Activated naive CD8-positive, alpha-beta T cell treated with anti-CD3 and anti-CD28 coated beads, Interleukin-2, amount 10 ng/mL, durations not matched to agents 7 days and 5 days (primary cell): ENCODE results near the gene XCL2. TPM values are rescaled to one million over a fixed set of nuclear protein-coding genes. Genes with fewer than 3 reads are reported as not detected.
"Not testable (repeated sequence)": the region's sequence is repeated elsewhere in the genome, so short reads cannot be mapped to it uniquely, and the experiment has no call there.

Experiments used
- ATAC-seq: fragments of 150-1000 bp; cut with Tn5 transposase; one replicate; pipeline ENCODE4 v1.10.0; 2021; ENCODE audit warnings: low read depth, moderate library complexity
- POLR2A ChIA-PET: fragments of 350-600 bp; sonication (Branson Sonifier 250); formaldehyde crosslinking; loops from one replicate; lab custom pipeline; 2021; ENCODE audit warnings: antibody characterized with exemption; lab: Charles Lee
- DNase-seq: peaks from one replicate; pipeline ENCODE4 v3.0.0; 2021
- H3K27ac Mint-ChIP-seq: one replicate; pipeline ENCODE4 v1.8.0; 2022; ENCODE audit warnings: mild to moderate bottlenecking, mixed read lengths
- H3K27me3 Mint-ChIP-seq: one replicate; pipeline ENCODE4 v1.8.0; 2022; ENCODE audit warnings: mild to moderate bottlenecking, moderate library complexity, mixed read lengths
- H3K36me3 Mint-ChIP-seq: one replicate; pipeline ENCODE4 v1.8.0; 2021; ENCODE audit warnings: mild to moderate bottlenecking, mixed read lengths
- H3K4me1 Mint-ChIP-seq: one replicate; pipeline ENCODE4 v1.8.0; 2021; ENCODE audit warnings: mixed read lengths
- H3K4me3 Mint-ChIP-seq: one replicate; pipeline ENCODE4 v1.8.0; 2022; ENCODE audit warnings: mild to moderate bottlenecking, moderate library complexity, mixed read lengths
- H3K9me3 Mint-ChIP-seq: one replicate; pipeline ENCODE4 v1.8.0; 2021; ENCODE audit warnings: mixed read lengths
- total RNA-seq, 2 experiments: library from RNA; stranded (reverse); gene quantifications; one replicate each; pipeline ENCODE4 v1.2.3, GENCODE V29; 2021

XCL2 gene
- total RNA-seq, 2 experiments from 2014 or later: 15.4 to 19.3 TPM

DNA sequence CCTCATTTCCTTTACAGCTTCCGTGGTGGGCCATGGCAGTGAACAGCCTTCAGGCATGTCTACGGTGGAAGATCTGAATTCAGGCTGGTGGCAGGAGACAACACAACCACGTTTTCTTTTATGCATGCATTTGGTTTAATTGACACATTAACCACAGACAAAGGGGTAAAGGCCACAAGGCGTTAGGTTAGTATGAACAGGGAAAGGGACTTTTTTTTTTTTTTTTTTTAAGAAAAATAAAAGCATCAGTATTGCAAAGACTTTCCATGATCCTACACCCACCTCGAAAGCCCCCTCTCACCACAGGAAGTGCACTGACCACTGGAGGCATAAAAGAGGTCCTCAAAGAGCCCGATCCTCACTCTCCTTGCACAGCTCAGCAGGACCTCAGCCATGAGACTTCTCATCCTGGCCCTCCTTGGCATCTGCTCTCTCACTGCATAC, 32.5 kb upstream of the XCL2 start, which contains the start of gene XCL1:
Gene XCL1, plus strand, starts transcription at position 361 of the 444 bp plus-strand sequence. Its CDS starts 33 bp downstream, at position 394.
- Mint-ChIP-seq H3K27ac (peak within 1 kb of the TSS; percentile 89), H3K4me1 (peaks cover 42% of the 10 kb centered on the region), H3K4me3 (peak within 1 kb of the TSS; percentile 86), H3K36me3 (peaks cover 35% of the 10 kb centered on the region)
- ATAC-seq: peak; percentile 77
- H3K27me3 Mint-ChIP-seq, H3K9me3 Mint-ChIP-seq, POLR2A ChIA-PET: not testable (repeated sequence)
- peak; percentile 53 for DNase-seq

- DNase-seq, H3K4me3 Mint-ChIP-seq, H3K9me3 Mint-ChIP-seq, H3K27ac Mint-ChIP-seq, ATAC-seq, POLR2A ChIA-PET, H3K27me3 Mint-ChIP-seq: not testable (repeated sequence)
- Mint-ChIP-seq H3K4me1 (peaks cover 35% of the 10 kb centered on the region), H3K36me3 (peaks cover 22% of the 10 kb centered on the region)
Observed at GRCh38 chr1:168574234-168574633, 30.4 kb upstream of the XCL2 start.

GRCh38 chr1:168572633-168573032, 28.8 kb upstream of the XCL2 start:
- no peak for ATAC-seq
- no peaks in the 10 kb centered on the region for H3K27me3 Mint-ChIP-seq

DNA sequence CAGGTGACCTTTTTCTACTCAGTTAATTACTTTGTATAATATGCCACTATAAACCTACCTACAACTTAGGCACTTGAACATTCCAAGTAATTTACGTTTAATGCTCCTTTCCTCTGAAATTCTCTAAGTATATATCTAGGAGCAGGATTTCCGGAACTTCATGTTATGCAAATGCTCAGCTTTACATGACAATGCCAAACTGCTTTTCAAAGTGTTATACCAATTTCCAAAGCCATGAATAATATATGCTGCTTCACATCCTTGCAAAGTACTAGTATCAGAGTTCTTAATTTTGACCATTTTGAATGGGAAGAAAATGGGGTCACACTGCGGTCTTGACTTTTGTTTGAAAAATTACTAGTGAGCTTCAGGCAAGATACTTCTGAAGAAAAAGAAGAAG, 26.9 kb upstream of the XCL2 start:
- no peaks in the 10 kb centered on the region for H3K27me3 Mint-ChIP-seq
- ATAC-seq: no peak
- no peak overlapping the region for H3K4me3 Mint-ChIP-seq
- H3K9me3 Mint-ChIP-seq: peaks cover 3% of the 10 kb centered on the region
- H3K36me3 Mint-ChIP-seq: peaks cover 14% of the 10 kb centered on the region
- no peak overlapping the region for H3K27ac Mint-ChIP-seq
- POLR2A ChIA-PET: no interaction called here
- H3K4me1 Mint-ChIP-seq: peaks cover 34% of the 10 kb centered on the region
- DNase-seq: no peak

More at GRCh38 chr1:168572633-168573032, 28.8 kb upstream of the XCL2 start:
- no peak for DNase-seq
- POLR2A ChIA-PET: no interaction called here
- Mint-ChIP-seq H3K9me3 (peaks cover 3% of the 10 kb centered on the region), H3K27ac (no peak overlapping the region), H3K36me3 (peaks cover 16% of the 10 kb centered on the region), H3K4me1 (peaks cover 32% of the 10 kb centered on the region), H3K4me3 (no peak overlapping the region)

GRCh38 chr1:168568346-168568745, 24.5 kb upstream of the XCL2 start:
- Mint-ChIP-seq H3K27ac (no peak overlapping the region), H3K36me3 (peaks cover 17% of the 10 kb centered on the region), H3K4me3 (no peak overlapping the region), H3K9me3 (peaks cover 12% of the 10 kb centered on the region), H3K4me1 (peaks cover 18% of the 10 kb centered on the region), H3K27me3 (no peaks in the 10 kb centered on the region)
- no peak for DNase-seq
- ATAC-seq: no peak
- POLR2A ChIA-PET: no interaction called here

DNA sequence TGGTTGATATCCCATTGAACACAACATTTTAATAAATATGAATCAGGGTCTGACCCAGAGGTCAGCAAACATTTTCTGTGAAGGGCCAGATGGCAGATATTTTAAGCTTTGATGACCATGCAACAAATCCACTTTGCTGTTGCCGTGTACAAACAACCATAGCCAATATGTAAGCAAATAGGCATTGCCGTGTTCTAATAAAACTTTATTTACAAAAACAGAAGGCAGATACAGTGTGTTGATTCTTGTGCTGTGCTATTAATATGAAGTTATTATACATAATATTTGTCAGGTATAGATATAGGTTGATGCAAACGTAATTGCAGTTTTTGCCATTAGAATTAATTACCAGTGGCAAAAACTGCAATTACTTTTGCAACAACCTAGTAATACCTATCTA, 23.8 kb upstream of the XCL2 start:
- peaks cover 21% of the 10 kb centered on the region for H3K4me1 Mint-ChIP-seq
- DNase-seq: no peak

DNA sequence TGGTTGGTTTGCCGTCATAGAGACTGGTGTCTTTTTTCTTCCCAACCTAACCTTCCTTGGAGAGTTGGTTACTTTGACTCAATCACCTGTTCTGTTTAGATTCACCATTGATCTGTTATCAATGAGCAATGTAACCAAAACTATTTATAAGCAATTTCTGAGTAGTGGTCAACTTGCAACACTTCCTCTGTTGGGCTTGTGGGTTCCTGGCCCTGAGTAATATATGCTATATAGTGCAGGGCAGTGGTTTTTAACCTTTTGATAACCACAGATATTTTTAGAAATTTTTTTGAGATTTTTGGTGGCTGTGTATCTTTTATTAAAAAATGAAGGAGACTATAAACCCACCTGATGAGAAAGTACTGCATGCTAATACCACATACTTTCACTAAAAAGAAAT, 23.2 kb upstream of the XCL2 start:
- H3K27ac Mint-ChIP-seq: no peak overlapping the region
- peaks cover 16% of the 10 kb centered on the region for H3K9me3 Mint-ChIP-seq
- H3K4me1 Mint-ChIP-seq: peaks cover 16% of the 10 kb centered on the region
- H3K4me3 Mint-ChIP-seq: no peak overlapping the region
- DNase-seq (no peak), ATAC-seq (no peak)
- H3K27me3 Mint-ChIP-seq: no peaks in the 10 kb centered on the region
- peaks cover 19% of the 10 kb centered on the region for H3K36me3 Mint-ChIP-seq
- POLR2A ChIA-PET: interaction anchor here (0.9 kb wide), 1 partner anchor 9 kb away, joined by 5 read pairs; no protein-coding TSS in a partner anchor

More for the DNA sequence above, 23.8 kb upstream of the XCL2 start:
- Mint-ChIP-seq H3K27me3 (no peaks in the 10 kb centered on the region), H3K36me3 (peaks cover 23% of the 10 kb centered on the region), H3K27ac (no peak overlapping the region), H3K4me3 (no peak overlapping the region), H3K9me3 (peaks cover 15% of the 10 kb centered on the region)
- POLR2A ChIA-PET: interaction anchor here (0.9 kb wide), 1 partner anchor 10 kb away, joined by 5 read pairs; no protein-coding TSS in a partner anchor
- no peak for ATAC-seq

DNA sequence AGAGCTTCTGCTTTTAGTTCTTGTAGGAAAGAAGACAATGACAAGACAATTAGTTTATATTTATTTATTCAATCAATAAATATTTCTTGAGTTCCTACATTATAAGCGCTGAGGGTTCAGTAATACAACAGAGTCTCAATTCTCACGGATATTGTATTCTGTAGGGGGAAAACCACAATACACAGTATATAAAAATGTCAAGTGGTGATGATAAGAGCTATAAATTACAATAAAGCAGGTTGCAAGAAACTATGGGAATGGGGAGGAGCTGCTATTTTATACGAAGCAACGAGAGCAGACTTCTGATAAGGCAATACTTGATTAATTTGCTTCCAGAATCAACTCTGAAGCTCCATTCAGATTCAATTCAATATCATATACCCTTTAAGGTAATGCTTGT, 22.0 kb upstream of the XCL2 start:
- H3K27ac Mint-ChIP-seq: no peak overlapping the region
- DNase-seq (no peak), ATAC-seq (no peak)
- H3K9me3 Mint-ChIP-seq: peaks cover 20% of the 10 kb centered on the region
- POLR2A ChIA-PET: interaction anchor here (0.8 kb wide), 1 partner anchor 44 kb away, joined by 3 read pairs; no protein-coding TSS in a partner anchor
- no peaks in the 10 kb centered on the region for H3K27me3 Mint-ChIP-seq
- peaks cover 27% of the 10 kb centered on the region for H3K36me3 Mint-ChIP-seq
- no peak overlapping the region for H3K4me3 Mint-ChIP-seq
- peaks cover 19% of the 10 kb centered on the region for H3K4me1 Mint-ChIP-seq

DNA sequence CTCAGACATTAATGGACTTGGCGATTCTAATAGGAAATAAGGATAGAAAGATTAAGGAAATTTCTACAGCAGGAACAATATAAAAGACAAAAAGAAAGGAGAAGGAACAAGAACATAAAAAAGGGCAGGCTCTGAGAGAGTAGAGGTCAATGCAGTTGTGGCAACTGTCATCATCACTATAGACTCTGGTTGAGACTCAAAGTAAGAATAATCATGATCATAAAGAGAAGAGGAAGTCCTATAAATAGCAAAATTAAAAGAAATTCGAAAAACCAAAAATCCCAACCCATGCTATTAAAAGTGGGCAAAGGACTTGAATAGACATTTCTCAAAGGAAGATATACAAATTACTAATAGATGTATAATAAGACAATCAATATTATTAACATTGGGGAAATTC, 18.2 kb upstream of the XCL2 start:
- no peak for ATAC-seq

DNA sequence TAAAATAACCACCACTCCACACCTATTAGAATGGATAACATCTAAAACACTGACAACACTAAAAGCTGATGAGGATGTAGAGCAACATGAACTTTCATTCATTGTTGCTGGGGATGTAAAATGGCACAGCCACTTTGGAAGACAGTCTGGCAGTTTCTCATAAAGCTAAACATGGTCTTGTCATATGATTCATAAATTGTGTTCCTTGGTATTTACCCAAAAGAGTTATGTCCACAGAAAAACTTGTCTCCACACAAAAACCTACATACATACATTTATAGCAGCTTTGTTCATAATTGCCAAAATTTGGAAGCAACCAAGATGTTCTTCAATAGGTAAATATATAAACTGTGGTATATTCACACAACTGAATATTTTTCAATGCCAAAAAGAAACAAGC, 16.6 kb upstream of the XCL2 start:
- POLR2A ChIA-PET: no interaction called here
- Mint-ChIP-seq H3K27me3 (no peaks in the 10 kb centered on the region), H3K9me3 (peaks cover 17% of the 10 kb centered on the region), H3K4me3 (no peak overlapping the region), H3K36me3 (peaks cover 49% of the 10 kb centered on the region), H3K4me1 (peaks cover 38% of the 10 kb centered on the region), H3K27ac (no peak overlapping the region)
- DNase-seq (no peak), ATAC-seq (no peak)

More for the DNA sequence above, 18.2 kb upstream of the XCL2 start:
- peaks cover 43% of the 10 kb centered on the region for H3K36me3 Mint-ChIP-seq
- peaks cover 17% of the 10 kb centered on the region for H3K9me3 Mint-ChIP-seq
- H3K4me1 Mint-ChIP-seq: peaks cover 28% of the 10 kb centered on the region
- no peak overlapping the region for H3K27ac Mint-ChIP-seq
- DNase-seq: no peak
- no peak overlapping the region for H3K4me3 Mint-ChIP-seq
- no peaks in the 10 kb centered on the region for H3K27me3 Mint-ChIP-seq
- POLR2A ChIA-PET: no interaction called here

GRCh38 chr1:168556647-168557046, 12.8 kb upstream of the XCL2 start:
- H3K4me1 Mint-ChIP-seq: peaks cover 50% of the 10 kb centered on the region
- peaks cover 38% of the 10 kb centered on the region for H3K36me3 Mint-ChIP-seq
- DNase-seq: no peak
- no peak for ATAC-seq
- H3K9me3 Mint-ChIP-seq: peaks cover 2% of the 10 kb centered on the region
- POLR2A ChIA-PET: interaction anchor here (1.5 kb wide), 1 partner anchor 42 kb away, joined by 4 read pairs; no protein-coding TSS in a partner anchor
- peak overlapping the region; percentile 64 for H3K27ac Mint-ChIP-seq
- H3K27me3 Mint-ChIP-seq: no peaks in the 10 kb centered on the region
- H3K4me3 Mint-ChIP-seq: peak overlapping the region; percentile 2

- Mint-ChIP-seq H3K9me3 (peaks cover 1% of the 10 kb centered on the region), H3K27me3 (no peaks in the 10 kb centered on the region), H3K36me3 (peaks cover 32% of the 10 kb centered on the region), H3K27ac (peak overlapping the region; percentile 66), H3K4me3 (peak overlapping the region; percentile 13), H3K4me1 (peaks cover 53% of the 10 kb centered on the region)
- DNase-seq: no peak
- POLR2A ChIA-PET: interaction anchor here (1.5 to 2.4 kb wide), 2 partner anchors 19 to 41 kb away, joined by 4 to 10 read pairs; no protein-coding TSS in a partner anchor
- ATAC-seq: no peak
Observed at GRCh38 chr1:168555508-168556046, 11.8 kb upstream of the XCL2 start.

DNA sequence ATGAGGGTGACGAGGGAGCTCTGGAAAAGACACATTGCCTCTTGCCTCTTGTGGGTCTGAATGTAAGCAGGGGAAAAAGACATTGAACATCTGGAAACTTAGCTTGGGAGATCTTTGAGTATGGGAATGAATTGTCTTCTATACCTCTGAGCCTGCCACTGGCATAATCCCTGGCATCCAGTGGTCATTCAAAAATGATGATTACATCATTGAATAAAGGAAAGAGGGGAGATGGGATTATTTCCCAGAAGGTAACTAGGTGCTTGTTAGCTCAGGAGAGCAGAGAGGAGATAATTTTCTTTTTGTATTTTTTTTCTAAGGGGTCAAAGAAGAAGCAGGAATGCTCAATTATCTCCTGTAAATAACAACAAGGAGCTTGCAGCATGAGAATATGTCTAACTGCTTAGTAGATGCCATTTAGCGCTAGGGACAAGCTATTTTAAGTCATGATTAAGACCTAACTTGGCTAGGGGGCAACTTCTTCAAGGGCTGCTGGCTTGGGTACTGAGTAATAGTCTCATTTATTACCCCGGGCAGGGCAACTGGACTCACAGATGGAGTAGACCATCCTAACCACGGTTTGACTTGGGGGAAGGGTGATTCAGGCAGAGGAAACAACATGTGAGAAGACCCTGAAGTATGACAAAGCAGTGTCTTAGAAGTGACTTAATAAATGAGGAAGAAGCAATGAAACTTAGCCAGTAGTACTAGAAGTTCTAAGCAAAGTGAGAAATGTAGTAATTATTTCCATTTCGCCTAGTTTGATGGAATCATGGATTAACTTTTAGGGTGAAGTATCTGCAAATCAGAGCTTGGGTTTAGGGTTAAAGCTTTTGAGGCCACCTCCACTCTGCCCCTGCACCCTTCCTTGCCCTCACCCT, 11.0 kb upstream of the XCL2 start:
- peaks cover 24% of the 10 kb centered on the region for H3K36me3 Mint-ChIP-seq
- peaks cover 53% of the 10 kb centered on the region for H3K4me1 Mint-ChIP-seq
- no peak for ATAC-seq
- H3K9me3 Mint-ChIP-seq: peaks cover 1% of the 10 kb centered on the region
- H3K27ac Mint-ChIP-seq: peak overlapping the region; percentile 74
- DNase-seq: no peak
- H3K27me3 Mint-ChIP-seq: no peaks in the 10 kb centered on the region
- H3K4me3 Mint-ChIP-seq: peak overlapping the region; percentile 37
- POLR2A ChIA-PET: interaction anchor here (1.2 to 2.4 kb wide), 3 partner anchors 18 to 813 kb away, joined by 3 to 10 read pairs (median 6); partner anchors contain the start of genes BLZF1 and NME7
